HG03066 (cell line): ENCODE data around the gene EVPL.
"Not testable (repeated sequence)": the region's sequence is repeated elsewhere in the genome, so short reads cannot be mapped to it uniquely, and the experiment has no call there.

Experiments
- ATAC-seq: cut with Tn5 transposase; IDR thresholded peaks from one replicate; pipeline ENCODE4 v1.9.1; 2021; ENCODE audit warnings: low read depth; ENCODE audit not compliant: unreplicated experiment

The EVPL gene

GRCh38 chr17:76027159-76027839 is at the start of gene EVPL:
EVPL (minus strand) TSS chr17:76027306; CDS start chr17:76027198, 108 bp downstream.
- ATAC-seq, result no peak

DNA sequence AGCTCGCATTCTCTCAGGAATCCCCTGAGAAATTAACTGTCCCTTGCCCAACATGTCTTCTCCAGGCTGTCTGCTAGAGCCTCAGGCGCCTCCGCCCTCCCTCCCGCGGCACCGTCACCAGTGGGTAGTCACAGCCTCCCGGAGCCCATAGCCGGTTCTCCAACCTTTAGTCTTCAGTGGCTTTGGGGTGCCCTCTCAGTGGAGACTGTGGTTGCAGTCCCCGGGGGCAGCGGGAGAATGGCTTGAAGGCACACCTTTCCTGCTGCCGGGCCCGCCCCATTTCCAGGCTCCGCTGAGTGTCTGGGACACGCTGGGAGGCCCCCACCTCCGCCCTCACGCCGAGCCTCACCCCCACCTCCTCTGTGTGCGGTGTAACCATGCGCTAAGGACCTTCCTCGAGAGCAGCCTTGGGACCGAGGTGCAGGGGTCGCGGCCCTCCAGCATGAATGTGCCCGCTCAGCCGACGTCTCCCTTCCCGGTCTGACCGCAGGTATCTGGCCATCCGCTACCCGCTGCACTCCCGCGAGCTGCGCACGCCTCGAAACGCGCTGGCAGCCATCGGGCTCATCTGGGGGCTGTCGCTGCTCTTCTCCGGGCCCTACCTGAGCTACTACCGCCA is 49.1 kb upstream of the EVPL start:
- no peak for ATAC-seq

- no peak for ATAC-seq
These were observed 48.4 kb upstream of the EVPL start for GRCh38 chr17:76075364-76076145.

- no peak for ATAC-seq
These were observed 47.6 kb upstream of the EVPL start, which contains the start of gene GALR2 for GRCh38 chr17:76074390-76075363. GALR2 (plus strand) TSS chr17:76074781; CDS start chr17:76074884, 103 bp downstream.

GRCh38 chr17:76072148-76072858 is 45.2 kb upstream of the EVPL start, which contains the start of gene SRP68:
SRP68 (minus strand) TSS chr17:76072517; CDS start chr17:76072491, 26 bp downstream.
- peak; percentile 92 for ATAC-seq

GRCh38 chr17:76071531-76072147 is 44.5 kb upstream of the EVPL start:
- ATAC-seq, result no peak

GRCh38 chr17:76065775-76066174 is 38.7 kb upstream of the EVPL start:
- ATAC-seq, result no peak

DNA sequence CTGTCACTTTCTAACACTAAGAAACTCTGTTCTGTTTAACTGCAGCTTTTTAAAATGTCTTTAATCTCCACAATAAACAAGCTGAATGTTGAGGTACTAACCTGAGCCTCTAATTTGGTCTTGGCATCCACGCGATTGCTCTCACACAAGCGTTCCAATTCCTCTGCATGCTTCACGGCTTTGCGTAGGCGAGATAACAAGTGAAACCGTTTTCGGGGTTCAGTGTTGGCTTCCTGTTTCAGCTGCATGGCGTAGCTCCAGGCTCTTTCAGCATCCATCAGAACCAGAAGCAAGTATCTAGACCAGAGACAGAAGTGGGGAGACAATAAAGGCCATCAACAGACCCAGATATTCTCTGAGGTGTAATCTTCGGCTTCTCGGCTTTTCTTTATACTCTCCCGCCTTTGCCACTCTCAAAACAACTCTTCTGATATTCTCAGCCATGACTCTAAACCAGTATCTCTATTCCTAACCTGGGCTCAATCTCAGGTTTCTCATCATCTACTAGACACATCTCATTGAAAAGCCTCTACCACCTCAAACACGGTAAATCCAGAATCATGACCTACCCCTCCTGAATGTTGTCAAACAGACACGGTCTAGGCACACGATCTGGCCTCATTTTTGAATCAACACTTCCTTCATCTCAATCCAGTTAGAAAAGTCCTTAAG is 36.9 kb upstream of the EVPL start:
- ATAC-seq, result no peak

- not testable (repeated sequence) for ATAC-seq
These were observed 31.2 kb upstream of the EVPL start for GRCh38 chr17:76058264-76058663.

DNA sequence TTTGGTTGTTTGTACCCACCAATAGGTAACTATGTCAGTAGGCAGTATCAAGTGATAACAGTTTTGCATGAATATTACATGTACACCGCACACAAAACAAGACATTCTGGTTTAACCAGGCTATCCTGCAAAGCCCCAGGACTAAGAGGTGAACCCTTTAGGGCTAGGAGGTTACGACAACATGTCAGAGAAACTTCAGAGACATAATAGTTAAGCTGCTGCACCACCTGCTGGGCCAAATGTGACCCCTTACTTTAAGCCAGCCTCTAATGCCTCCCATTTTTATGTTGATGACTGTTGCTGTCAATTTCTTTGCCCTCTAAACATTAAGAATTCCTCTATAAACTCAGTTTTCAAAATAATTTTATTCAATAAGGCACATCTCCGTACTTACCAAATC is 29.8 kb upstream of the EVPL start:
- no peak for ATAC-seq

- ATAC-seq, result no peak
These were observed 27.0 kb upstream of the EVPL start for GRCh38 chr17:76054112-76054476.

GRCh38 chr17:76053246-76054111 is 26.4 kb upstream of the EVPL start:
- no peak for ATAC-seq

DNA sequence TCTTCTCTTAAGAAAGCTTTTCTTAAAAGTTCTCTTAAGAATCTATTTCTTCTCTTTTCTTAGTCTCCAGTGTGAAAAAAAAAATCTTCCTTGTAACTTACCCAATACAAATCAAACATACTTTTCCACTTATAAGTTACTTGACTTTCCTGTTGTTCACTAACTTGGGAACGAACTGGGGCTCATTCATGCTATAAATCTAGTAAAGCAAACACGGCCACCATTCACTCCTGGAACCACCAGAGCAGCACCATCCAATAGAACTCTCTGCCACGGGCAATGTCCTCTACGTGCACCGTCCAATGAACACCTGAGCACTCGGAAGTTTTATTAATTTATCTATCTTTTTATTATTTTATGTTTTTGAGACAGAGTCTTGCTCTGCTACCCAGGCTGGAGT is 24.5 kb upstream of the EVPL start:
- no peak for ATAC-seq

DNA sequence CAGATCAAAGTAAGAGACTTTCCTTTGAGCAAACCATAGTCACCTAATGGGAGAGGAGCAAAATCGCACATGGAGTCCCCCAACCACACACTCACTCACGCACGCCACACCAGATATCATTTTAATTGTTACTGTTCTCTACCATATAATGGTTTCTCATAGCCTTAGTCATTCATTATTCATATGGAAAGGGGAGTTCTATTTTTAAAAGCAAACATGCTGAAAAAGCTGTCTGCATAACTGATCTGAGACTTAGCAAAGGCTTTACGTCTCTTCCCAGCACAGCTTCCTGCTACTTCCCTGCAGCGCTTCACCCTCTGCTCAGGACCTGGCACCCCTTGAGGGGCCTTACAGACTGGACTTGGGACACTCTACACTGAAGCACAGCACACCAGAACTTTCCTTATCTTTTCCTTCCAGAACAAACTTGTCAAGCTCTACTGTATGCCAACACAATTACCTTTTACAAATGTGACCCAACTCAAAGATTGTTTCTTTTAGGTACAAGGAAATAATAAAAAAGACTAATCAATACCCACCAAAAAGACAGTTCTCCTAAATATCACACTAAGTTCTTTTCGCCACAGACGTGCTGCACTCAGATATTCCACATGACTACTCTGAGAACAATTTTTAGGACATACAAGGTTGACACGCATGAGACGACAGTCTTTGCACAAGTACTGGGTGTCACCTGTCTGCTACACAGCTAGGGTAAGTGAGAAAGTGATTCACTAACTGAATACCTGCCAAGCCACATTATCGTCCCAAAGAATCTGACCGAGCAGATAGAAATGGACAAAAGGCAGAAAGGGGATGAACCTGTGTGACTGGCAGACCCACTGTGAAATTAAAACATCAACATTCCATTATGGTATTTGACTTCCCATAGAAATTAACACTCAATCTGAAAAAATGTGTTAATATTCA is 23.7 kb upstream of the EVPL start:
- ATAC-seq, result no peak

DNA sequence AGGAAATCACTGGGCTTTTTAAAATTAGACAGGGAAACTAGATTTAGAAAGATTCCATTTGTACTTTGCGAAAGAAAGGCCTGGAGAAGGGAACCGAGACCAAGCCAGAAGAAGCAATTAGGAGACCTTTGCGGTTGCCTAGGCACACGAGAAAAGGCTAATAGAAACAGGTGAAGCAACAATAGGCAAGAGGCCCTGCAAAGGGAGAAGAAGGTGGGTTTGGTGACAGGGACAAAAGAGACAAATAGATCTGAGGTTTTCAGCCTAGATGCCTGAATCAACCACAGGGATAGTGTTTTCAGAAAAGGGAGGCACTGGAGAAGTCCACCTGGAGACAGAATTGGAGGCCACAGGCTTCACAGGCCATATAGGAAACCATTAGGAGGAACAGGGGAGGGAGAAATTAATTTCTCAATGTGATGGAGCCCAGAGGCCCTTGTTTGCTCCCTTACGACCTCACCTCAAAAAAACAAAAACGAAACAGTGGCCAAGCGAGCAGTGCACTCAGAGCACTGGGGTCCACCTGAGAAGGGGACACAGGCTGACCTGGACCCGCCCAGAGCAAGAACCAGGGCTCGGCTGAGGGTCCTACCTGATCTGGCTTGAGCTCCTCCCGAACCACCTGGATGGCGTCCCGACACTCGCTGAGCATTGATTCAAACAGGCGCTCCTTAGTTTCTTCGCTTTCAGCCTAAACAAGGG is 22.9 kb upstream of the EVPL start:
- ATAC-seq, result no peak

DNA sequence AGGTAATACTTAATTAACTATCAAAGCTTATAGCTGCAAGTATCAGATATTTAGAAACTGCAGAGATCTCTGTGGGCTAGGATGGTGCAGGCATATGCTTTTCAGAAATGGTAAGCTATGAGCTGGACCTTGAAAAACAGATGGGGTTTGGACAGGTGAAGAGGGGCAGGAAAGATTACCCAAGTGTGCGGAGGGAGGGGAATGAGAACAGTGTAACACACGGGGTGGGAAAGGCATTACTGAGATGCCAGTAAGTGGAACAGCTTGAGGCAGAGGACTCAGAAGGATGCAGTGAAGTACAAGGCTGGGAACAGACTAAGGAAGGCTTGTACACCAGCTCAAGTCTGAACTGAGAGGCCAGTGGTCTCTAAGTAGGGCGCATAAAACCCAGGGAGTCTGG is 22.1 kb upstream of the EVPL start:
- no peak for ATAC-seq
